Measurements from ENCODE around the gene FLRT1. TPM values are rescaled to one million over a fixed set of nuclear protein-coding genes. Genes with fewer than 3 reads are reported as not detected.

Gene FLRT1
- total RNA-seq, 1 donor from 2014 or later, result 0.11 TPM

DNA sequence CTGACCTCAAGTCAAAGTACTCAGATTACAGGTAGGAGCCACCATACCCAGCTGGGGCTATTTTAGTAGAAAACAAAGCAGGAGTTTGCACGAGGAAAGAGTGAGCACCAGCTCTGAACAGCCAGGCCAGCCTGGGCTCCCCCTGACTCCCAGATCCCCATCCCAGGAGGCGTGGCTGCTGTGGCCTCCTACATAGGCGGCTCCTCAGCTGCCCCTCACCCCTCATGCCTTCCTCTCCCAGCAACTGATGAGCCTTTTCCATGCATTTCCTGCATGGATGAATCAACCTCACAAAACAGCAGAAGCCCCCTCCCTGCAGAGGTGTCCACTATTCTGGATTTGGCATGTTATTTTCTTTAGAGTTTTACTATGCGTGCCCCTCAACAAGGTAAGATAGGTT lies 10.5 kb upstream of the FLRT1 start:
- TF ChIP-seq, protein P1, sequence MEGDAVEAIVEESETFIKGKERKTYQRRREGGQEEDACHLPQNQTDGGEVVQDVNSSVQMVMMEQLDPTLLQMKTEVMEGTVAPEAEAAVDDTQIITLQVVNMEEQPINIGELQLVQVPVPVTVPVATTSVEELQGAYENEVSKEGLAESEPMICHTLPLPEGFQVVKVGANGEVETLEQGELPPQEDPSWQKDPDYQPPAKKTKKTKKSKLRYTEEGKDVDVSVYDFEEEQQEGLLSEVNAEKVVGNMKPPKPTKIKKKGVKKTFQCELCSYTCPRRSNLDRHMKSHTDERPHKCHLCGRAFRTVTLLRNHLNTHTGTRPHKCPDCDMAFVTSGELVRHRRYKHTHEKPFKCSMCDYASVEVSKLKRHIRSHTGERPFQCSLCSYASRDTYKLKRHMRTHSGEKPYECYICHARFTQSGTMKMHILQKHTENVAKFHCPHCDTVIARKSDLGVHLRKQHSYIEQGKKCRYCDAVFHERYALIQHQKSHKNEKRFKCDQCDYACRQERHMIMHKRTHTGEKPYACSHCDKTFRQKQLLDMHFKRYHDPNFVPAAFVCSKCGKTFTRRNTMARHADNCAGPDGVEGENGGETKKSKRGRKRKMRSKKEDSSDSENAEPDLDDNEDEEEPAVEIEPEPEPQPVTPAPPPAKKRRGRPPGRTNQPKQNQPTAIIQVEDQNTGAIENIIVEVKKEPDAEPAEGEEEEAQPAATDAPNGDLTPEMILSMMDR (IDR thresholded peaks at IDR 0.05), result no peak
- TF ChIP-seq EZH2phosphoT487 (IDR thresholded peaks at IDR 0.05), result no peak
- no peak for TF ChIP-seq EZH2 (IDR thresholded peaks at IDR 0.05)
- peak; percentile 62 for DNase-seq (ENCODE audit: low spot score)
- Histone ChIP-seq H3K27me3 (peaks cover 14% of the 10 kb centered on the region), H3K9me3 (ENCODE audit: low read depth) (no peaks in the 10 kb centered on the region), H3K79me2 (ENCODE audit: low read depth) (no peaks in the 10 kb centered on the region), H4K20me1 (ENCODE audit: low read depth) (peaks cover 6% of the 10 kb centered on the region), H2AFZ (replicated peaks) (no peak overlapping the region), H3K4me2 (no peak overlapping the region), H3K9ac (no peak overlapping the region), H3K27ac (no peak overlapping the region), H3K36me3 (no peaks in the 10 kb centered on the region), H3K4me3 (no peak overlapping the region), H3F3A (ENCODE audit: low read depth) (peaks cover 13% of the 10 kb centered on the region), H3K4me1 (peaks cover 34% of the 10 kb centered on the region)
- no peaks in the 10 kb centered on the region for H3K9me3 Mint-ChIP-seq
- H3K36me3 Mint-ChIP-seq, result no peaks in the 10 kb centered on the region
- peak overlapping the region; percentile 68 for H3K4me3 Mint-ChIP-seq
- peak overlapping the region; percentile 96 for H3K27ac Mint-ChIP-seq
- peaks cover 75% of the 10 kb centered on the region for H3K4me1 Mint-ChIP-seq
- peaks cover 4% of the 10 kb centered on the region for H3K27me3 Mint-ChIP-seq (ENCODE audit: insufficient read depth, low read depth)

DNA sequence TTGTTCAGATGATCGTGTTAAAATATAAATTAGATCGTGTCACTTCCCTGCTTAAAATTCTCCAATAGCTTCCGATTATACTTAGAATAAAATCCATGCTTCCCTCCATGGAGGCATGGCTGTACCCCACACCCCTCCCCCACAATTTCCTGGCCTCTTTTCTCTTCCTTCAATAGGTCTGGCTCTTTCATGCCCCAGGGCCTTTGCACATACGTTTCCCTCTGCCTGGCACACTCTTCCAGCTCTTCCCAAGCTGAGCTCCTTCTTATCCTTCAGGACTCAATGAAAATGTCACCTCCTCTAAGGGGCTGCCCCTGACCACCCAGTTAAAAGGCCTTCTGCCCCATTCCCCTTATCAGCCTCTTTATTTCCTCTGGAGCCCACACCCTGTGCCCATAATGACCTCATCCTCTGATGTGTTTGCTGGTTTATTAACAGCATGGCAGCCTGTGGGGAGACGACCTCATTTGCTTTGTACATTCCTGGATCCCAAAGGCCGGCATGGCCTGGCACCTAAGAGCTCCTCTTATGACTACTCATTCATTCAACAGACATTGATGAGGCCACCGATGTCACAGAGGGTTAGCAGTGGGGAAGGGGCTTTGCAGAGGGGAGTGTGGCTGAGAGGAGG lies 9.0 kb upstream of the FLRT1 start:
- Mint-ChIP-seq H3K27me3 (ENCODE audit: insufficient read depth, low read depth) (peaks cover 4% of the 10 kb centered on the region), H3K9me3 (no peaks in the 10 kb centered on the region), H3K36me3 (no peaks in the 10 kb centered on the region), H3K4me3 (peak overlapping the region; percentile 59), H3K27ac (peak overlapping the region; percentile 97), H3K4me1 (peaks cover 67% of the 10 kb centered on the region)
- H2AFZ ChIP-seq (replicated peaks), result no peak overlapping the region
- no peaks in the 10 kb centered on the region for H3K36me3 ChIP-seq
- H3K27ac ChIP-seq, result no peak overlapping the region
- H3K4me1 ChIP-seq, result peaks cover 27% of the 10 kb centered on the region
- DNase-seq (ENCODE audit: low spot score), result no peak
- H4K20me1 ChIP-seq (ENCODE audit: low read depth), result peaks cover 6% of the 10 kb centered on the region
- H3K9me3 ChIP-seq (ENCODE audit: low read depth), result no peaks in the 10 kb centered on the region
- no peaks in the 10 kb centered on the region for H3K79me2 ChIP-seq (ENCODE audit: low read depth)
- TF ChIP-seq EZH2phosphoT487 (IDR thresholded peaks at IDR 0.05) (no peak), EZH2 (IDR thresholded peaks at IDR 0.05) (no peak)
- TF ChIP-seq, protein P1 (IDR thresholded peaks at IDR 0.05), result no peak
- no peak overlapping the region for H3K4me3 ChIP-seq
- no peak overlapping the region for H3K4me2 ChIP-seq
- H3K27me3 ChIP-seq, result peaks cover 28% of the 10 kb centered on the region
- peaks cover 13% of the 10 kb centered on the region for H3F3A ChIP-seq (ENCODE audit: low read depth)
- H3K9ac ChIP-seq, result no peak overlapping the region

DNA sequence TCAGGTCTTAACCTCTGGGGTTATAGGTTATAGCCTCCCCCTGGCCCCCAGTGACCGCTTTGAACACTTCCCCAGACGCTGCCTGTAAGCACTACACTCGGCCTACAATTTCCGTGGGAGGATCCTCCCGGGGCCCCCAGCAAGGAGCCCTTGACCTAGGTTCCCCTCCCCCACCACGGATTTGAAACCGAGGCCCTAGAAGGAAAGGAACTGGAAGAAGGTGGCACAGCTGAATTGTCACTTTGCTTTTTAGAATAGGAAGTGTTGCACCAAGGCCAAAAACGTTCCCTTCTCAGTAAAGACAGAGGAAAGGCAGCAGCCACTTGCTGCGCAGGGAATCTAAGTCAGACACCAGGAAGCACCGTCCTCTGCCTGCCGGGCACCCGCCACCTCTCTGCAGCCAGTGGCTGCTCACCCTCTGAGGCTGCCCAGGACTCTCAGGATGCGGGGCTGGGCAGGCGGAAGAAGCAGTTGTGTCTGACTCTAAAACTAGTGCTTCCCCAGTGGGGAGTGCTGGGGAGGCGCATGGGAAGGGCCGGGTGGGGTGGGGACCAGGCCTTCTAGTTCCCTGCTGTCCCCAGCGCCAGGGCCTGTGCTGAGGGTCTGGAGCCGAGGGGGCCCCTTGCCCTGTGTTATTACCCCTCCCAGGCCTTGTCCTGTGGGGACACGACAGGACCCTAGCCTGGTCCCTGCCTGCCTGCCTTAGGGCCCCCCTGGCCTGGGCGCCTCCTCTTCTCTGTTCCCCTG lies 7.9 kb upstream of the FLRT1 start:
- H3K4me1 ChIP-seq, result peaks cover 27% of the 10 kb centered on the region
- H3K9ac ChIP-seq, result no peak overlapping the region
- no peaks in the 10 kb centered on the region for H3K36me3 Mint-ChIP-seq
- H3K4me3 ChIP-seq, result no peak overlapping the region
- no peak for TF ChIP-seq EZH2 (IDR thresholded peaks at IDR 0.05)
- TF ChIP-seq, protein P1 (IDR thresholded peaks at IDR 0.05), result no peak
- TF ChIP-seq EZH2phosphoT487 (IDR thresholded peaks at IDR 0.05), result no peak
- H3K4me3 Mint-ChIP-seq, result peak overlapping the region; percentile 59
- H3K4me1 Mint-ChIP-seq, result peaks cover 61% of the 10 kb centered on the region
- peaks cover 40% of the 10 kb centered on the region for H3K27me3 ChIP-seq
- peaks cover 6% of the 10 kb centered on the region for H4K20me1 ChIP-seq (ENCODE audit: low read depth)
- peak overlapping the region; percentile 71 for H3K4me2 ChIP-seq
- no peaks in the 10 kb centered on the region for H3K79me2 ChIP-seq (ENCODE audit: low read depth)
- no peaks in the 10 kb centered on the region for H3K9me3 ChIP-seq (ENCODE audit: low read depth)
- no peak overlapping the region for H2AFZ ChIP-seq (replicated peaks)
- H3K27ac Mint-ChIP-seq, result peak overlapping the region; percentile 97
- H3K9me3 Mint-ChIP-seq, result no peaks in the 10 kb centered on the region
- H3K27me3 Mint-ChIP-seq (ENCODE audit: insufficient read depth, low read depth), result peaks cover 4% of the 10 kb centered on the region
- no peak for DNase-seq (ENCODE audit: low spot score)
- H3K36me3 ChIP-seq, result no peaks in the 10 kb centered on the region
- H3F3A ChIP-seq (ENCODE audit: low read depth), result peaks cover 13% of the 10 kb centered on the region
- no peak overlapping the region for H3K27ac ChIP-seq

Data from neural progenitor cell (in vitro differentiated cells).